Activated CD8-positive, alpha-beta T cell treated with anti-CD3 and anti-CD28 coated beads, Interleukin-2, amount 10 ng/mL, durations not matched to agents 7 days and 5 days (primary cell): ENCODE data around the gene VIPR1. TPM values are rescaled to one million over a fixed set of nuclear protein-coding genes. Genes with fewer than 3 reads are reported as not detected.

ENCODE experiments used
- ATAC-seq: fragments of 150-1000 bp; cut with Tn5 transposase; one replicate; pipeline ENCODE4 v1.10.0; 2021; ENCODE audit warnings: moderate library complexity
- CTCF ChIA-PET: fragments of 350-600 bp; sonication (Branson Sonifier 250); formaldehyde crosslinking; loops from one replicate; lab custom pipeline; 2021; ENCODE audit warnings: antibody characterized with exemption; lab: Charles Lee
- POLR2A ChIA-PET: fragments of 350-600 bp; sonication (Branson Sonifier 250); formaldehyde crosslinking; loops from one replicate; lab custom pipeline; 2021; ENCODE audit warnings: antibody characterized with exemption; lab: Charles Lee
- DNase-seq: peaks from one replicate; pipeline ENCODE4 v3.0.0-alpha.2; 2020
- H3K27ac Mint-ChIP-seq: one replicate; pipeline ENCODE4 v1.8.0; 2021; ENCODE audit warnings: mild to moderate bottlenecking, mixed read lengths
- H3K27me3 Mint-ChIP-seq: one replicate; pipeline ENCODE4 v1.8.0; 2021; ENCODE audit warnings: low read depth, mixed read lengths
- H3K36me3 Mint-ChIP-seq: one replicate; pipeline ENCODE4 v1.8.0; 2021; ENCODE audit warnings: low read depth, mixed read lengths
- H3K4me1 Mint-ChIP-seq: one replicate; pipeline ENCODE4 v1.8.0; 2021; ENCODE audit warnings: low read depth, mixed read lengths
- H3K4me3 Mint-ChIP-seq: one replicate; pipeline ENCODE4 v1.8.0; 2021; ENCODE audit warnings: mild to moderate bottlenecking, mixed read lengths
- H3K9me3 Mint-ChIP-seq: one replicate; pipeline ENCODE4 v1.8.0; 2022; ENCODE audit warnings: mixed read lengths; ENCODE audit not compliant: insufficient read depth
- total RNA-seq, 2 experiments: library from RNA; stranded (reverse); gene quantifications; one replicate each; pipeline ENCODE4 v1.2.3, GENCODE V29; 2021

Gene VIPR1
- total RNA-seq, 2 experiments from 2014 or later, result 9.1 to 9.5 TPM

DNA sequence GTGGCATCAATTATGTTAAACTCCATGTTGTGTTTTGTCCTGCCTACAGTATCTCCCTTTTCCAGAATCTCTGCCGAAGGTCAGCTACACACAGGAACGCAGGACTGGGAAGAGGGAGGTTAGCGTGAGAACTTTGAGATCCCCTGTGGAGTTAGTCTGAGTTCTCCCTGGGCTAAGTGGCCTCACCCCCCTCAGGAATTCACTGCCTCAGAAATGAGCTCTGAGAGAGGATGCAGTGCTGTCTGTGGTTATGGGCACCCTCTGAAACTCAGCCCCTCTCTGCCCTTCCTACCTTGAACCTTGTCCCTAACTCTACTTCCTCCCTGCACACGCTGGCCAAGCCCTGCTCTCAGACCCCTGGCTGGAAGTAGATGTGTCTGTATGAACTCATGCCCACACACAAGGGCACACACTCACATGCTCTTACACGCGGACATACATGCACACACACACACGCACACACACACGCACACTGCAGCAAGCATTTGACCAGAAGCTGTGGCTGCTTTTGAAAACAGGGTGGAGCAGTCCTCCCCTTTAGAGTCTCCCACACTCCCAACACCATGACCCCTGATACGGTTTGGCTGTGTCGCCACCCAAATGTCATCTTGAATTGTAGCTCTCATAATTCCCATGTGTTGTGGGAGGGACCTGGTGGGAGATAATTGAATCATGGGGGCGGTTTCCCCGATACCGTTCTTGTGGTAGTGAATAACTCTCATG lies 5.3 kb upstream of the VIPR1 start:
- no peak overlapping the region for H3K4me3 Mint-ChIP-seq
- H3K9me3 Mint-ChIP-seq, result no peaks in the 10 kb centered on the region
- peaks cover 21% of the 10 kb centered on the region for H3K4me1 Mint-ChIP-seq
- no peak overlapping the region for H3K27ac Mint-ChIP-seq
- ATAC-seq (no peak), DNase-seq (no peak)
- ChIA-PET CTCF (interaction anchor here (0.6 kb wide), 1 partner anchor 54 kb away, joined by 3 read pairs; no protein-coding TSS in a partner anchor), POLR2A (no interaction called here)
- peaks cover 36% of the 10 kb centered on the region for H3K27me3 Mint-ChIP-seq
- H3K36me3 Mint-ChIP-seq, result no peaks in the 10 kb centered on the region

DNA sequence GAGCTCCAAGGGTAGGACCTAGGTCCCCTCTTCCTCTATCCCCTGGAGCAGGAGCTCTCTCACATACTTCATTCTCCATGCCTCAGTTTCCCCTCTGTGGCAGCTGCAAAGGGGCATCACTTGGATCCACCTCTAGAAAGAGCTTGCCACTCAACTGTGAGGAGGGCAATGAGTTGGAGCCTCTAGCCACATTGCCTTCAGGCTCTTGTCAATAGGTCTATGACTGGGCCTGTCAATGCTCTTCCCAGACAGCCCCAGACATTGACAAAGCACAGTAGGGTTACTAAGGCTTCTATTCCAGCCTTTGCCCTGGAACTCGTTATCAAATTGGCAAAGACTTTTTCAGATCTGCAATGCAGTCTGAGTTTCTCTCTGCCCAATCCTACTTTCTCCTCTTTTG lies 4.4 kb upstream of the VIPR1 start:
- ChIA-PET CTCF (interaction anchor here (0.6 to 0.8 kb wide), 2 partner anchors 38 to 53 kb away, joined by 3 to 5 read pairs; no protein-coding TSS in a partner anchor), POLR2A (no interaction called here)
- H3K27ac Mint-ChIP-seq, result no peak overlapping the region
- H3K4me1 Mint-ChIP-seq, result peaks cover 25% of the 10 kb centered on the region
- DNase-seq (no peak), ATAC-seq (no peak)
- no peaks in the 10 kb centered on the region for H3K36me3 Mint-ChIP-seq
- H3K9me3 Mint-ChIP-seq, result no peaks in the 10 kb centered on the region
- no peak overlapping the region for H3K4me3 Mint-ChIP-seq
- H3K27me3 Mint-ChIP-seq, result peaks cover 36% of the 10 kb centered on the region

DNA sequence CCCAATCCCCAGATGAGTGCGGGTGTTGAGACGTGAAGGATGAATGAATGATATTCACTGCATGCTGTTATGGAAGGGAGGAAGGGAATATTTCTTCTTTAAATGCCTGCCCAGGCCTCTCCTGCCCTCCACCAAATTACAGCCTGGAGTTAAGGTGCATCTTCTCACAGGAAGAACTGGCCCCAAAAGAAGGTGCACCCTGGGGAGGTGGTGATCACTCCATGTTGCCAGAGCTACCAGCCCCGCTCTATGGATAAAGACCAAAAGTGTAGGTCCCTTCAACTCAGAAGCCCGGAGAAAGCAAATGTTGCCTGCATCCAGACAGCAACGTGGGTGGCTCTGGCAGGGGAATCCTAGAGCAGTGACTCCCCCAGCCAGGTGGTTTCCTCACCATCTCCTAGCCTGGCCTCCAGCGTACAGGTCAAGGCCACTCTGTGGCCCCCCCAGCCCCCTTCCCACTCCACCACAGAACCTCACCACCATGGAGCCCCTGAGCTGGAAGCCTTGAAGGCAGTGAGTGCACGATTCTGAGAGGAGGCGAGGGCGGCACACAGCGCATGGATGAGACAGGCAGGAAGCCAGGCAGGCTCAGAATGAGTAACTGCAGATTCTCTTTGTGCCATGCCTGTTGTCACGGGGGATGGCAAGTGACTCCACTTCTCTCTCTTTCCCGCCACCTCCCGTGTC lies 3.5 kb upstream of the VIPR1 start:
- Mint-ChIP-seq H3K9me3 (no peaks in the 10 kb centered on the region), H3K4me1 (peaks cover 33% of the 10 kb centered on the region), H3K27ac (no peak overlapping the region), H3K4me3 (no peak overlapping the region), H3K36me3 (no peaks in the 10 kb centered on the region), H3K27me3 (peaks cover 38% of the 10 kb centered on the region)
- DNase-seq (no peak), ATAC-seq (no peak)
- CTCF ChIA-PET, result no interaction called here
- POLR2A ChIA-PET, result interaction anchor here (0.7 kb wide), 1 partner anchor 46 kb away, joined by 3 read pairs; no protein-coding TSS in a partner anchor

DNA sequence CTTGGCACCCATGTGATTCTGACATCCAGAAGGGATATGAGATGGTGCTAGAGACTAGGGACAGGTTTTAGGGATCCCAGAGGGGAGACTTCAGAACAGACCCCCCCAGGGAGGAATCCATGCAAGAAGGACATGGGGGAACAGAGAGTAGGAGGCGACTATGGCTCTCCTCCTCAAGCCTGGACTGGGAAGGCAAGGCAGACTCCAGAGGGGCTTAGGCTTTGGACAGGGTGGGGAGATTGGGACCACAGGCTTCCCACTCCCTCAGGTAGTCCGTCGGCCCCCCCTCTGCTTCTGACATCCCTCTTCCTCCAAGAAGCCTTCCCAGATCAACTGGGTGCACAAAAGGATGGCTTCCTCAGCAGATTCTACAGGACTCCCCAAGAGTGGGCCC lies 3.0 kb upstream of the VIPR1 start:
- DNase-seq (no peak), ATAC-seq (no peak)
- Mint-ChIP-seq H3K27me3 (peaks cover 38% of the 10 kb centered on the region), H3K9me3 (no peaks in the 10 kb centered on the region), H3K4me1 (peaks cover 37% of the 10 kb centered on the region), H3K27ac (no peak overlapping the region), H3K36me3 (no peaks in the 10 kb centered on the region), H3K4me3 (no peak overlapping the region)
- CTCF ChIA-PET, result no interaction called here
- POLR2A ChIA-PET, result no interaction called here

DNA sequence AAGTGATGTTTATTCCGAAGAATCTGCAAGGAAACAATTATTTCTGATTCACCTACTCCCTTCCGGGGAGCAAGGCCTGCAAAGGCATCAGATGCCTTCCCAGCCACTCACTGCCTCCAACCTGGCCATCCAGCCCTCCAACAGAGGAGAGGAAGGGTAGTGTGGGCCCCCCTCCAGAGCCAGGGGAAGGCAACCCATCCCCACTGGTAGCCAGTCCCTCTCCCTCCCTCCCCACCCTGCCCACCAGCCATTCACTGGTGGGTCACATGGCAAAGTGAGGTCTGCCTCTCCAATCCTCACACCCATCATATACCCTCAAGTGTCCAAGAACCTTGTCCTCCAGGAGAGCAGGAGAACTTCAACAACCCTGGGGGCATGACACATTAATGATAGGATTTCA lies 2.4 kb upstream of the VIPR1 start:
- Mint-ChIP-seq H3K36me3 (no peaks in the 10 kb centered on the region), H3K27ac (no peak overlapping the region), H3K9me3 (no peaks in the 10 kb centered on the region), H3K4me1 (peaks cover 37% of the 10 kb centered on the region), H3K27me3 (peaks cover 38% of the 10 kb centered on the region), H3K4me3 (no peak overlapping the region)
- DNase-seq (no peak), ATAC-seq (no peak)
- ChIA-PET POLR2A (no interaction called here), CTCF (interaction anchor here (0.8 to 4.9 kb wide), 3 partner anchors 10 to 41 kb away, joined by 3 to 183 read pairs (median 13); no protein-coding TSS in a partner anchor)

DNA sequence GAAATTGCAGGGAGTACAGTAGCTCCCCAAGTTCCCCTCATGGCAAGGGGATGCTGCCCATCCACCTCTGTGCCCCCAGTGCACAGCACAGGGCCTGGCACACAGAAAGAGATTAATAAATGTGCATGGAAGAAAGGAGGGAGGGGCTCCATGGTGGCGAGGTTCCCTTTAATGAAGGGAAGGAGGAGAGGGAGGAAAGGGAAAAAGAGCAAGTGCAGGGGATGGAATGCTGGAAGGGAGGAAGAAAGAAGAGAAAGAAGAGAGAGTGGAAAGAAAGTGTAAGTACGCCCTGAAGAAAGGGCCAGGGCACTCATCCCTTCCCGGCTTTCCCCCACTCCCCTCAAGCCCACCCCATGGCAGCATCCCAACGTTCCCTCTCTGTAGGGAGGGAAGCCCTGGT lies 1.5 kb upstream of the VIPR1 start:
- peak overlapping the region; percentile 26 for H3K4me3 Mint-ChIP-seq
- peaks cover 38% of the 10 kb centered on the region for H3K27me3 Mint-ChIP-seq
- ATAC-seq, result no peak
- POLR2A ChIA-PET, result interaction anchor here (0.9 kb wide), 1 partner anchor 37 kb away, joined by 3 read pairs; no protein-coding TSS in a partner anchor
- CTCF ChIA-PET, result interaction anchor here (0.7 to 4.9 kb wide), 21 partner anchors 11 to 310 kb away, joined by 3 to 183 read pairs (median 5); no protein-coding TSS in a partner anchor
- no peak for DNase-seq
- H3K9me3 Mint-ChIP-seq, result no peaks in the 10 kb centered on the region
- no peak overlapping the region for H3K27ac Mint-ChIP-seq
- no peaks in the 10 kb centered on the region for H3K36me3 Mint-ChIP-seq
- H3K4me1 Mint-ChIP-seq, result peaks cover 37% of the 10 kb centered on the region

DNA sequence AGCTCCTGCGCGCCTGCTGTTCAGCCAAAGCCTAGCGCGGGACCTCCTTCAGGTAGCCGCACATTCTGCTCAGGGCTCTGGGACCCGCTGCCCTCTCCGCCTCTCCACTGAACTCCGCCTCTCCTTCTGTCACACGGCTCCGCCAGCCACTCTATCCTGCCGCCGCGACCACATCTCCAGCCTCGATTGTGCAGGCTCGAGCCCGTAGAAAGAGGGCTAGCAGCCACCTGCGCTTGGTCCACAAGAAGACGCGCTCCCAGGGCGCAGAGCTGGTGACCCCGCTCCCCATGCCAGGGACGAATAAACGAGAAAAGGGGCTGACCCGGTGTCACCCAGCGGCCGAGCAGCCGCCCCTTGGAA lies 1.1 kb upstream of the VIPR1 start:
- ChIA-PET POLR2A (interaction anchor here (0.9 to 1.5 kb wide), 2 partner anchors 36 to 53 kb away, joined by 3 to 5 read pairs; no protein-coding TSS in a partner anchor), CTCF (interaction anchor here (0.7 to 4.9 kb wide), 22 partner anchors 10 to 310 kb away, joined by 3 to 183 read pairs (median 4); no protein-coding TSS in a partner anchor)
- no peak overlapping the region for H3K27ac Mint-ChIP-seq
- peaks cover 38% of the 10 kb centered on the region for H3K27me3 Mint-ChIP-seq
- no peaks in the 10 kb centered on the region for H3K36me3 Mint-ChIP-seq
- DNase-seq (no peak), ATAC-seq (no peak)
- H3K4me1 Mint-ChIP-seq, result peaks cover 37% of the 10 kb centered on the region
- H3K9me3 Mint-ChIP-seq, result no peaks in the 10 kb centered on the region
- peak overlapping the region; percentile 86 for H3K4me3 Mint-ChIP-seq

DNA sequence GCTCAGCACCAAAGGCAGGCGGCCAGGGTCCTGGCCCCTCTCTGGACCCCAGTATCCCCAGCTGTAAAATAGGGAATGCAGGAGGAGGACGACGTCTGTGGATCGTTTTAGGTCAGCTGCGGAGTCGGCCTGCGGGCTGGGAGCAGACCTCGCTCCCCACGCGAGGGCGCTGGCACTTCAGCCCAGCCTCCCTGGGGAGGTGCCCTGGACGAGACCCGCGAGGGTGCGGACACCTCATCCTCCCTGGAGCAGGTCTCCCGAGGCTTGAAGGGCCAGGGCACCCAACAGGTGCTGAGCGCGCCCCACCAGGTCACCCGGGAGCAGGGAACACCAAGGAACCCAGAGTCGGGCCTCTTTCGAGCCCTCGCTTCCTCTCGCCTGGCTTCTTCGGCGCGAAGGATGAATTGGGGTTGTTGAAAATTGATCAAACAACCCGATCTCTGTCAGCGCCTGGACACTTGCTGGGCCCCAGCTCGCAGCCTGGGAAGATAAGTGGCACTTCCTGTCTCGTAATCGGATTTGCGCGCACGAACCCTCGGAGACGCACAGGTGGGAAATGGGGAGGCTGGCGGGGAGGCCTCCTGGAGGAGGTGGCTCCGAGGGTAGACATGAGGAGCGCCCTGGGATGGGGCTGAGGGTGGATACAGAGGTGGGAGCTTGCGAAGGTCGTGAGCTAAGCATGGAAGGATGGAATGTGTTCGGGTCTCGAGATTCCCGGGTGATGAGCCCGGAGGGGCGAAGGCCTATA lies 588 bp upstream of the VIPR1 start:
- H3K27me3 Mint-ChIP-seq, result peaks cover 36% of the 10 kb centered on the region
- no peaks in the 10 kb centered on the region for H3K36me3 Mint-ChIP-seq
- H3K27ac Mint-ChIP-seq, result peak overlapping the region; percentile 41
- ATAC-seq (peak; percentile 56), DNase-seq (peak; percentile 71)
- H3K9me3 Mint-ChIP-seq, result no peaks in the 10 kb centered on the region
- peaks cover 35% of the 10 kb centered on the region for H3K4me1 Mint-ChIP-seq
- ChIA-PET CTCF (interaction anchor here (0.5 to 4.9 kb wide), 33 partner anchors 10 to 320 kb away, joined by 3 to 183 read pairs (median 4); partner anchors contain the start of genes NKTR and SS18L2), POLR2A (interaction anchor here (0.6 to 1.5 kb wide), 4 partner anchors 21 to 338 kb away, joined by 3 to 5 read pairs (median 4); no protein-coding TSS in a partner anchor)
- peak overlapping the region; percentile 86 for H3K4me3 Mint-ChIP-seq

DNA sequence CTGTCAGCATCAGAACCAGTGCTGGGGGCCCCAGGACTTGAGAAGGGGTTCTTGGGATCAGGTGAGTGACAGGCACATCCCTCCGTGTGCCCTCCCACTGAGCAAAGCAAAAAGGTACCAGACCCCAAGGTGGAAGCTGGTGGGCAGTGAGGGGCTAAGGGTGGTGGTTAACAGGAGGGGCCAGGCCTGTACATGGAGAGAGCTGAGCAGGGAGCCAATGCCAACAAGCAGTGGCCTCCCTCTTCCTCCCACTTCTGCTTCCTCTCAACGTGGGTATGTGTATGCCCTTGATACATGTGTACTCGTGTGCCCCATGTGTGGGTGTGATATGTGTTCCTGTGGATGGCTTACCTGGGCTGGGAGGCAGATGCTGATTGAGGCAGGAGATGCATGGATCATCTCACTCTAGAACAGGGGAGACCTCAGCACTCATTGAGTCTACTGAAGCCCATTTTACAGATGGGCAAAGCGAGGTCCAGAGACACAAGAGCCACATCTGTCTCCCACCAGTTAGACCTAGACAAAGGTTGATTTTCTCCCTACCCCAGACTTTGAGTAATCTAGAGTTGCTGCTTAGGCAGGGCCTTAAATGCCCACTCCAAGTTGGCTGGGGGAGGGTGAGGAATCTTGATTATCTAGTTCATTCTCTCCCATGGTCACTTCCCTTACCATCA lies 945 bp downstream of the VIPR1 start:
- DNase-seq (no peak), ATAC-seq (no peak)
- H3K36me3 Mint-ChIP-seq, result no peaks in the 10 kb centered on the region
- peaks cover 40% of the 10 kb centered on the region for H3K4me1 Mint-ChIP-seq
- CTCF ChIA-PET, result interaction anchor here (4.9 kb wide), 1 partner anchor 38 kb away, joined by 183 read pairs; no protein-coding TSS in a partner anchor
- POLR2A ChIA-PET, result interaction anchor here (1.0 to 1.5 kb wide), 2 partner anchors 9 to 19 kb away, joined by 4 read pairs; no protein-coding TSS in a partner anchor
- no peak overlapping the region for H3K27ac Mint-ChIP-seq
- peaks cover 22% of the 10 kb centered on the region for H3K27me3 Mint-ChIP-seq
- peak overlapping the region; percentile 66 for H3K4me3 Mint-ChIP-seq
- no peaks in the 10 kb centered on the region for H3K9me3 Mint-ChIP-seq

DNA sequence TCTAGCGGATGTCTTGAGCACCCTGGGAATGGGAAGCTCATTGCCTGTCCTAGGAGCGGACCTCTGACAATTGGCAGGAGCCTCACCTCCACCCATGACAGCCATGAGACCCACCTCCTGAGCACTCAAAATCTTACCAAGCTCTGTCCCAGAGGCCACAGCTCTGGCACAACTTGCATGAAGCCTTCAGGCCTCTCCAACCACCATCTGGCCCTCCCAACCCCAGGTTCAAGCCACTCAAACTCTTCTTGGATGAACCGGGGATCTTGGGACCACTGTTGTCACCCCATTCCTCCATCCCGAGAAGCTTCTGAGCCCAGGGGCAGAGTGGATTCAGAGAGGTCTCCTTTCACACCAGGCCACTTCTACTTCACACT lies 1.5 kb downstream of the VIPR1 start:
- POLR2A ChIA-PET, result interaction anchor here (1.0 kb wide), 1 partner anchor 8 kb away, joined by 4 read pairs; no protein-coding TSS in a partner anchor
- Mint-ChIP-seq H3K4me1 (peaks cover 44% of the 10 kb centered on the region), H3K36me3 (no peaks in the 10 kb centered on the region), H3K27me3 (peaks cover 20% of the 10 kb centered on the region), H3K4me3 (no peak overlapping the region), H3K27ac (no peak overlapping the region), H3K9me3 (no peaks in the 10 kb centered on the region)
- DNase-seq (no peak), ATAC-seq (no peak)
- CTCF ChIA-PET, result interaction anchor here (4.9 kb wide), 1 partner anchor 38 kb away, joined by 183 read pairs; no protein-coding TSS in a partner anchor
